ENCODE results near the gene ZNF3. TPM values are rescaled to one million over a fixed set of nuclear protein-coding genes. Genes with fewer than 3 reads are reported as not detected.

The ZNF3 gene
- total and polyA plus RNA-seq, 2 donors from 2014 or later, result 15.8 to 30.8 TPM

DNA sequence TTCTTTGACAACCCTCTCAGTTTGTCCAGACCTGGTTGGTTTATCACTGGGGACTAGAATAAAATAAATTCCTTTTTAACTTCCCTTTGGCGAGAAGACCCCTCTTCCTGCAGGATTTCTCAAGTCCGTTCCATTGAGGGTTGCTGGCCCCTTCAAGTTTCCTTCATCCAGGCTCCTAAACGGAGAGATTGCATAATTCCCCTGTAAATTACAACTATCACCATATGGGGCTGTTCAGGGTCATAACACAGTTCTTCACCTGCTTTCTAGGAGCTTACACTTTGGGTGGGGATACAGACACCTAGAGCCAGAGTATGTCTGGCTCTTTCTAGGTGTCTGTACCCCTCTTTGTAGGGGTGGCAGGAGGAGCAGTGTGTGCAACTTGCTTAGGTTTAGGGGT is 4.0 kb upstream of the ZNF3 start:
- H3K9ac ChIP-seq (ENCODE audit: low read length in 3 of 3), result no peak overlapping the region
- intact Hi-C loops (cut with DNase I), result no loop called here
- DNase-seq (no peak), FAIRE-seq (no peak)
- no peak overlapping the region for H3K4me3 ChIP-seq (ENCODE audit: low read length in 3 of 3)
- H3K27me3 ChIP-seq (ENCODE audit: control insufficient read depth, insufficient read depth, low read length), result no peaks in the 10 kb centered on the region
- peaks cover 2 to 3% (median 3%) of the 10 kb centered on the region in 3 donors for H3K36me3 ChIP-seq (ENCODE audit: control insufficient read depth in 2 of 3, insufficient read depth in 3 of 3, low read length in 3 of 3)
- H3K4me1 ChIP-seq (ENCODE audit: control insufficient read depth in 2 of 3, insufficient read depth in 2 of 3, low read depth in 1 of 3, low read length in 3 of 3), result peaks cover 2 to 15% (median 9%) of the 10 kb centered on the region in 3 donors
- no peaks in the 10 kb centered on the region for H3K9me3 ChIP-seq (ENCODE audit: control insufficient read depth in 2 of 3, insufficient read depth in 1 of 3, low read length in 3 of 3)
- no peak overlapping the region for H3K27ac ChIP-seq (ENCODE audit: low read depth in 2 of 2, low read length in 2 of 2)
- TF ChIP-seq, protein P1, sequence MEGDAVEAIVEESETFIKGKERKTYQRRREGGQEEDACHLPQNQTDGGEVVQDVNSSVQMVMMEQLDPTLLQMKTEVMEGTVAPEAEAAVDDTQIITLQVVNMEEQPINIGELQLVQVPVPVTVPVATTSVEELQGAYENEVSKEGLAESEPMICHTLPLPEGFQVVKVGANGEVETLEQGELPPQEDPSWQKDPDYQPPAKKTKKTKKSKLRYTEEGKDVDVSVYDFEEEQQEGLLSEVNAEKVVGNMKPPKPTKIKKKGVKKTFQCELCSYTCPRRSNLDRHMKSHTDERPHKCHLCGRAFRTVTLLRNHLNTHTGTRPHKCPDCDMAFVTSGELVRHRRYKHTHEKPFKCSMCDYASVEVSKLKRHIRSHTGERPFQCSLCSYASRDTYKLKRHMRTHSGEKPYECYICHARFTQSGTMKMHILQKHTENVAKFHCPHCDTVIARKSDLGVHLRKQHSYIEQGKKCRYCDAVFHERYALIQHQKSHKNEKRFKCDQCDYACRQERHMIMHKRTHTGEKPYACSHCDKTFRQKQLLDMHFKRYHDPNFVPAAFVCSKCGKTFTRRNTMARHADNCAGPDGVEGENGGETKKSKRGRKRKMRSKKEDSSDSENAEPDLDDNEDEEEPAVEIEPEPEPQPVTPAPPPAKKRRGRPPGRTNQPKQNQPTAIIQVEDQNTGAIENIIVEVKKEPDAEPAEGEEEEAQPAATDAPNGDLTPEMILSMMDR (IDR thresholded peaks at IDR 0.05; ENCODE audit: borderline replicate concordance, extremely low read depth, insufficient read depth), result no peak

DNA sequence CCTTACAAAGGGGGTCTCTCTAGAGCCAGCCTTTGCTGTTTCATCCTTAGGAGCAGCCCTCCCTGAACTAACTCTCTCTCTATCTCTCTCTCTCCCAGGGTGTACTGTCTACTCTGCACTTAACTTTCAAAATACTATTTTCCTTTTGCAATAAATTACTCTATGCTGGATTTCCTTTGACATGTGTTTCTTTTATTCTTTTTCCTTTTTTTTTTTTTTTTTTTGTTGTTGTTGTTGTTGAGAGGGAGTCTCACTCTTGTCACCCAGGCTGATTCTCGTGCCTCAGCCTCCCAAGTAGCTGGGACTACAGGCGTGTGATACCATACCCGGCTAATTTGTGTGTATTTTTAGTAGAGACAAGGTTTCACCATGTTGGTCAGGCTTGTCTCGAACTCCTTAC is 1.5 kb upstream of the ZNF3 start:
- intact Hi-C loops (cut with DNase I), result no loop called here
- TF ChIP-seq, protein P1 (IDR thresholded peaks at IDR 0.05; ENCODE audit: borderline replicate concordance, extremely low read depth, insufficient read depth), result no peak
- DNase-seq, result no peak
- H3K27ac ChIP-seq (ENCODE audit: low read depth in 2 of 2, low read length in 2 of 2), result peak overlapping the region; percentile 36 to 60
- H3K36me3 ChIP-seq (ENCODE audit: control insufficient read depth in 2 of 3, insufficient read depth in 3 of 3, low read length in 3 of 3), result peaks cover 0 to 8% (median 4%) of the 10 kb centered on the region in 3 donors
- no peaks in the 10 kb centered on the region for H3K9me3 ChIP-seq (ENCODE audit: control insufficient read depth in 2 of 3, insufficient read depth in 1 of 3, low read length in 3 of 3)
- H3K9ac ChIP-seq (ENCODE audit: low read length in 3 of 3), result no peak overlapping the region
- FAIRE-seq, result no peak
- H3K4me3 ChIP-seq (ENCODE audit: low read length in 3 of 3), result peak overlapping the region in 1 of 3 donors; percentile 98
- H3K27me3 ChIP-seq (ENCODE audit: control insufficient read depth, insufficient read depth, low read length), result no peaks in the 10 kb centered on the region
- peaks cover 2 to 21% (median 10%) of the 10 kb centered on the region in 3 donors for H3K4me1 ChIP-seq (ENCODE audit: control insufficient read depth in 2 of 3, insufficient read depth in 2 of 3, low read depth in 1 of 3, low read length in 3 of 3)

DNA sequence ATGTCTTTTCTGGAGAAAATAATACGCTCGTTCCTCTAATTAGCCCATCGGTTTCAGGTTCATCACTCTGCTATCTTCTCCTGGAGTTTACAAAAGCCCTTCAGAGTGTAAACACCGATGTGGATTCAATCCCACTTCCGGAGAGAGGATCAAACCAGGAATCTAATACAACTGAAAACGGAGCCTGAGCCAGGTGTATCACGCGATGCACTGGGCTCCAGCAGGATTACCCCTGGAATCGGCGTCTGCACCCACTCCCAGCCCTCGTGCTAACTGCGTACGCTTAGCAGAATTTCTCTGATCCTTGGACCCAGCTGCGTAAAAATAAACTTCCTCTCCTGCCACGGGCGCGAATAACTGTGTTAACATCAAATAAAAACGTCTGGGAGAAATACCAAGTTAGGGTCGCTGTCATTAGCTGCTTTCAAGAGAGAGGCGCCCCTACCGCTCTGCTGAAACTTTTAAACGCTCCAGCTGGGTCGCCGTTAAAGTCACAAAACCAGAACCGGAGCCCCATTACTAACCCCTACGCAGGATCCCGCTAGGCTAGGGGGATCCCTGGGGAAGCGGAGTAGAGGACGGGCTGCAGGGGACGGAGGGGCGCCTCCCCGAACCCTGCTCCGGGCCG is 502 bp downstream of the ZNF3 start:
- intact Hi-C loops (cut with DNase I), result no loop called here
- Histone ChIP-seq H3K27me3 (ENCODE audit: control insufficient read depth, insufficient read depth, low read length) (no peaks in the 10 kb centered on the region), H3K9me3 (ENCODE audit: control insufficient read depth in 2 of 3, insufficient read depth in 1 of 3, low read length in 3 of 3) (peaks cover 0 to 3% (median 0%) of the 10 kb centered on the region in 3 donors), H3K9ac (ENCODE audit: low read length in 3 of 3) (peak overlapping the region; percentile 87 to 96 (median 96)), H3K4me1 (ENCODE audit: control insufficient read depth in 2 of 3, insufficient read depth in 2 of 3, low read depth in 1 of 3, low read length in 3 of 3) (peaks cover 2 to 21% (median 10%) of the 10 kb centered on the region in 3 donors), H3K36me3 (ENCODE audit: control insufficient read depth in 2 of 3, insufficient read depth in 3 of 3, low read length in 3 of 3) (peaks cover 0 to 11% (median 4%) of the 10 kb centered on the region in 3 donors), H3K4me3 (ENCODE audit: low read length in 3 of 3) (peak overlapping the region; percentile 97 to 98 (median 98)), H3K27ac (ENCODE audit: low read depth in 2 of 2, low read length in 2 of 2) (peak overlapping the region; percentile 53 to 71)
- TF ChIP-seq, protein P1 (IDR thresholded peaks at IDR 0.05; ENCODE audit: borderline replicate concordance, extremely low read depth, insufficient read depth), result no peak
- peak in 3 of 5 donors; percentile 26 to 64 (median 50) for DNase-seq
- FAIRE-seq, result no peak
